GM04503 (cell line): Measurements from ENCODE around the gene PARP8.
"Not testable (repeated sequence)": the region's sequence is repeated elsewhere in the genome, so short reads cannot be mapped to it uniquely, and the experiment has no call there.

Source experiments
- DNase-seq: peaks from one replicate; pipeline ENCODE4 v3.0.0-alpha.2; 2012; ENCODE audit warnings: low read depth

PARP8 gene

GRCh38 chr5:50666261-50667022 is at the start of gene PARP8:
Gene PARP8, plus strand, starts transcription at chr5:50666637. Its CDS starts 459 bp downstream, at chr5:50667096.
- no peak for DNase-seq

DNA sequence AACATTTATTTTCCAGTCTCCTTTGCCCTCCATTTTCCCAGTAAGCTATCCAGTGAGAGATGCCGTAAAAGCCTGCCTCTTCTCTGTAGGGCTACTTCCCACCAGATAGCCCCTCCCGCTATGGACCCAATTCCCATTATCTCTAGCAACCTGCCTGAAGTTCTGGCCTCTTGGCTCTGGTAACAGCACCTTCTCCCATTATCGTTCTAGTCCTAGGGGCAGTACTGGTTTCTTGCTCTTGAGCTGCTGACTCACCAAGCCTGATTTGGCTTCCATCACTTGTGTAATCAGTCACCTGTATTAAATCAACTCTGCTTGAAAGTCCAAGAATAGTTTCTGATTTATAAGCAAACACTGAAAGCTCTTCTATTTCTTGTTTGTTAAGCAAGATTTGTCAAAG is 42.8 kb upstream of the PARP8 start:
- DNase-seq, result no peak

GRCh38 chr5:50634866-50635265 is 31.6 kb upstream of the PARP8 start:
- not testable (repeated sequence) for DNase-seq

DNA sequence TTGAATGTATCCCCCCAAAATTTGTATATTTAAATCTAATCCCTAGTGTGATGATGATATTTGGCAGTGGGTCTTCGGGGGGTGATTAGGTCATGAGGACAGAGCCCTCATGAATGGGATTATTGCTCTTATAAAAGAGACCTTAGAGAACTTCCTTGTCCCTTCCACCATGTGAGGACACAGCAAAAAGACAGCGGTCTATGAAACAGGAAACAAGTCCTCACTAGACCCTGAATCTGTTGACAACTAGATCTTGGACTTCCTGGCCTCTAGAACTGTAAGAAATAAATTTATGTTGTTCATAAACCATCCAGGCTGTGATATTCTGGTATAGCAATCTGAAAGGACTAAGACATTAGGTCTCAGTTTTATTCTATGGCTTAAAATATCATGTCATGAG is 28.9 kb upstream of the PARP8 start:
- DNase-seq, result not testable (repeated sequence)

- no peak for DNase-seq
Measured at GRCh38 chr5:50646591-50646990, 19.8 kb upstream of the PARP8 start.

GRCh38 chr5:50647726-50648125 is 18.7 kb upstream of the PARP8 start:
- DNase-seq, result no peak

DNA sequence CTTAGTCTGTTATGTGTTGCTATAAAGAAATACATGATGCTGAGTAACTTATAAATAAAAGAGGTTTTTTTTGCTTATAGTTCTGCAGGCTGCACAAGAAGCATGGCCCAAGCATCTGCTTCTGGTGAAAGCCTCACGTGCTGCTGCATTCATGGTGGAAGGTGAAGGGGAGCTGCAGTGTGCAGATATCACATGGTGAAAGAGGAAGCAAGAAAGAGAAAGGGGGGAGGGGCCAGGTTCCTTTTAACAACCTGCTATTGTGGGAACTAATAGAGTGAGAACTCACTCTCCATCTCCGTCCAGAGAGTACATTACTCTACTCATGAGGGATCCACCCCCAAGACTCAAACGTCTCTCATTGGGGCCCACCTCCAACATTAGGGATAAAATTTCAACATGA is 12.5 kb upstream of the PARP8 start:
- no peak for DNase-seq

DNA sequence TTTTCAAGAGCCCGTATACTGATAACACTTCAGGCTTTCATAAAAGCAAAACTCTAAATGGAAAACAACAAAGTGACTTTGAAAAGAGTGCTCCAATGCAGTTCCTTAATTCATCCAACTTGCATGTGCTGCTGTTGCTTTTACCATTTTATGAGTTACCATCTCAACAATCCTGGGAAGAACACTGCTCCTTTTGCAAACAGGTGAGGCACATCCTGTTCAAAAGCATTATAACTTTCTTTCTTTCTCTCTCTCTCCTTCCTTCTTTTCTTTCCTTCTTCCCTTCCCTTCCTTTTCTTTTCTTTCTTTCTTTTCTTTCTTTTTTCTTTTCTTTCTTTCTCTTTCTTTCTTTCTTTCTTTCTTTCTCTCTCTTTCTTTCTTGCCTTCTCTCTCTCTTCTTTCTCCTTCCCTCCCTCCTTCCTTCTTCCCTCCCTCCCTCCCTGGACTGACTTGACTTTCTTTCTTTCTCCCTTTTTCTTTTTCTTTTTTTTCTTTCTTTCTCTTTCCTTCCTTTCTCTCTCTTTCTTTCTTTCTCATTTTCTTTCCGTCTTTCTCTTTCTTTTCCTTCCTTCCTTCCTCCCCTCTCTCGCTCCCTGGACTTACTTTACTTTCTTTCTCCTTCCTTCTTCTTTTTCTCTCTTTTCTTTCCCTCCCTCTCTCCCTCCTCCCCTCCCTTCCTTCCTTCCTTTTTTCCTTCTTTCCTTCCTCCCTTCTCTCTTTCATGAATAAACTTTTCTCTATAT is 11.2 kb upstream of the PARP8 start:
- DNase-seq, result no peak

GRCh38 chr5:50655810-50656205 is 10.6 kb upstream of the PARP8 start:
- no peak for DNase-seq

DNA sequence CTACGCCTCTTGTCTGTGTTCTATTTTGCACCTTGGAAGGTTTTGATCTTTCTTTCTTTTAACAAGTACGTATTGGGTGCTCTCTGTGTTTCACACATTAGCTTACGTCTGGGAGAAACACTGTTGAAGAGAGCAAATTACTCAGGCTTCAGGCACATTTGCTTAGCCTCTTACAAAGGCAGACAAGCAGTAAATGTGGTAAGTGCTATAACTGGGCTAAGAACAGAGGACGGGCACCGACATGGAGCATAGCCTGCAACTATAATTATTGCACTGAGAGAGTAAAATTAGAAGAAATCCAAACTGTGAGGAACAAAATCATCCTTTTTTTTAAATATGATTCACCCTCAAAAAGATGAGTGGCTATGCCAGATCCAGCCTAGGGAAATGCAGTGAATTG is 9.4 kb upstream of the PARP8 start:
- no peak for DNase-seq

DNA sequence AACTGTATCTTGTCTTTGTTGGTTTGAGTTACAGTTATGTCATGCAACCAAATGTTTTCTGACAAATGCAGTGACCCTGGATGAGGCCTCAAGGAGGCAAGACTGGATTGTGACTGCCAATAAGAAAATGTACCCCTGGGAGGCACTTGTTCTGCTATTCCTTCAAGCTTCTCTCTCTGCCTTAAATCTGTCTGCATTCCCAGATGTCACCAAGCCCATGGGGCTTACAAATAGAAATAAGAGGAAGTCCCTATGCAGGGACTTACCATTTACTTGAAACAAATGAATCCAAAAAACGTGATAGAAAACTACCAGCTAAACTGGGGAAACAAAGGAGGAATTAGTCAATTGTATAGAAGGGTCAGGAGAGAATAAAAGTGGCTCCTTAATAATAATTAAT is 8.2 kb upstream of the PARP8 start:
- no peak for DNase-seq

DNA sequence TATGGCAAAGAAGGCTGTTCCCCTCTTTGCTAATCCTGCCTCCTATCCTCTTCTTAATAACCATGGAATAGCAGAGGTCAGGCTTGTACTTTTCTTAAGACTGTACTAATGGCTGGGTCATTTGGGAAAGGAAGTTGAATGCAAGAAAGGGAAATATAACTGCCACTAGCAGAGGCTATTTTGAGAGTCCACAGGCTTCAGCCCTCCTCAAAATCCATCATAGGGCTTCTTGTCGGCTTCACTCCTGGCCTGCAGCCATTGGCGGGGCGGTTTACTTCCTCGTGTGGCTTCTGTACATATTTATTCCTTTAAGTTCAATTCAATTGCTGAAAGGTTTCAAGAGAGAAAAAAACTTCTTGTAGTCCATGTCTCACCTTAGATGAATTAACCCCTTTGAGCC is 2.8 kb upstream of the PARP8 start:
- DNase-seq, result no peak

DNA sequence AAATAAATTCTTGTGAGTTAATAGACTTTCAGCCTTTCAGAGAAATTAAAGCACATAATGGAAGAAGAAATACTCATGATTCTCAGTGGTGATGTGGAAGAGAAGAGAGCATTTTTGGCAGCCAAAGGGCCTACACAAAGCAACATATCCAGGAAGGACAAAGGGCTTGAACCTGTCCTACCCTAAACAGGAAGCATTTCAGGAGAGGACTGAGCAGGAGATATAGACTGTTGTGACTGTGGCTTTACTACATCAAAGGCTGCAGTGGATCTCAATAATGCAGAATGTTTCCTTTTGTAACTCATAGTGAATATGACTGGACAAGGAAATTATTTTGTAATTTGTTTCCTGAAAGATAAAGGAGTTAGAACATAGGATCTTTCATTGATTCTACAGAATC is 1.3 kb upstream of the PARP8 start:
- no peak for DNase-seq

- DNase-seq, result not testable (repeated sequence)
Measured at GRCh38 chr5:50665761-50666202, 655 bp upstream of the PARP8 start.

DNA sequence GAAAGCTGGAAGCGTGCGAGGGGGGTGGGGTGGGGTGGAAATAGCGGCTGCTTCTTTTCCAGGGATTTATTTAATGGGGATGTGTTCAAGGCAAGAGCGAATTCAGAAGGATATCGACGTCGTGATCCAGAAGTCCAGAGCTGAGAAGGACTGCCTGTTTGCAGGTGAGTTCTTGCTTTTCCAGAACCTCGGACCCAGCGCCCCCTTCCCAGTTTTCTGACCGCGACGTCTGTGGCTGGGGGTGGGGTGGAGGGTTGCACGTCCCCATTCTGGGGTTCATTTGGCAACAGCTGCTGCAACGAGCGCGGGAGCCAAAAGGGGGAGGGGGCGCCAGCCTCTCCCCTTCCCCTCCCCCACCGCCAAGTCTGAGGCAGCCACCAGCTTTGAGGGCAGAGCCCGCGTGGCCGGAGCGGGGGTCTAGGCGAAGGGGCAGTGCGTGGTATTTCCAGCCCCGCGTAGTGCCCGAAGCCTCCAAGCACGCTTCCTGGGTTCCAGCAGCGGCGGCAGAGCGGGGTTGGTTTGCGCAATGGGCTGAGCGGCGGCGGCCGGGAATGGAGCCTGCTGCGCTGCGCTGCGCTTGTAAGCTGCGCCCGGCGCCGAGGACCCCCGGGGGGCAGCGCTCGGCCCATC is 701 bp downstream of the PARP8 start:
- no peak for DNase-seq

- no peak for DNase-seq
Measured at GRCh38 chr5:50667653-50668595, 1.5 kb downstream of the PARP8 start.

DNA sequence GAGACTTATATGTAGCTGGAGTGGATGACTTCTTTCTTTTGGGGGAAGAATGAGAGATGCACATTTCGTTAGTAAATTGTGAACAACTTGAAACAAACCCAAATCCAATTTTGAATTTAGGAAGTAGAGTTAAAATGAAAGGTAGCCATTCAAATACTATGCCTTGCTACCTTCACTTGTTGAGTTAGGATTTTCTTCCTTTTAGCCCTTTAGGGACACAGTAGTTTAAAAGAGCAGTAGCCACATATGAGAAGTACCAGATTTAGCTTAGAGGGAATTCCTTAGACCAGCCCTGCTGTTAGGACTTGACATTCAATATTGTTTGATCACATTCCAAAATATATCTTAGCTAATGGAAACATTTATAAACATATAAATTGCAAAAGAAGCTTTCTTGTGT is 2.2 kb downstream of the PARP8 start:
- not testable (repeated sequence) for DNase-seq

DNA sequence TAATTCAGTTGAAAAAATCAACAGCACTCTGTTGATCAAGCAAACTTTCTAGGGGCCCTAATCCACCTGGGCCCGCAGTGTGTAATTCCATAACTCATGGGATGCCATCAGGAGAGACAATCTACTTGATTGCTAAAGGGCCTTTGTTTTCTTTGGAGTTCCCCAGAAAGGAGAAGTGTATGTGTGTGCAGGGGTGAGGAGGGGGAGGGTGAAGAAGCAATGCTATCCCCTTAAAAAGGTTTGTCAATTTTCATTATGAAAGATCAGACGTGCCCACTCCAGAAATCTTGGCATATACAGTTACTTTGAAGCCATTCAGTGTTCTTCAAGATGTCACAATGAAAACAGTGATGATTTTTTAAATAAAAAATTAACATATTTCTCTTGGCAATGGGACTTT is 6.2 kb downstream of the PARP8 start:
- DNase-seq, result no peak

GRCh38 chr5:50673444-50673843 is 7.0 kb downstream of the PARP8 start:
- not testable (repeated sequence) for DNase-seq

GRCh38 chr5:50675385-50675784 is 8.9 kb downstream of the PARP8 start:
- no peak for DNase-seq

DNA sequence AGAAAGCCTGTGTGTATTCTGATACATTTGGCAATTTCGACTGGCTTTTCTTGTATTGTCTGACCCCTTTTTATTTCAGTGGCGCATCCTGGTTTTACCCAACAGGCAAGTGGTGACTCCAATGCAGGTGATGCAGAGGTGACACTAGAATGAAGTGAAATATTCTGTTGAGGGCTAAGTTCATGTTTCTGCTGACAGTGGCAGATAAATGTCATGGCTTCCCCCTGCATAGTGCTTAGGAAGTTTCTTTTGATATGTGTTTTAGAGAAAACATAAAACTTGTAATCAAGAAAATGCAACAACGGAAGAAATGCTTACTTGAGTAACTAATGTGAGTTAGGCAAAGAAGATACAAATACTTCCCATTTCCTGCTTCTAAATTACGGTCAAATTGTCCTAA is 13.1 kb downstream of the PARP8 start:
- DNase-seq, result not testable (repeated sequence)

DNA sequence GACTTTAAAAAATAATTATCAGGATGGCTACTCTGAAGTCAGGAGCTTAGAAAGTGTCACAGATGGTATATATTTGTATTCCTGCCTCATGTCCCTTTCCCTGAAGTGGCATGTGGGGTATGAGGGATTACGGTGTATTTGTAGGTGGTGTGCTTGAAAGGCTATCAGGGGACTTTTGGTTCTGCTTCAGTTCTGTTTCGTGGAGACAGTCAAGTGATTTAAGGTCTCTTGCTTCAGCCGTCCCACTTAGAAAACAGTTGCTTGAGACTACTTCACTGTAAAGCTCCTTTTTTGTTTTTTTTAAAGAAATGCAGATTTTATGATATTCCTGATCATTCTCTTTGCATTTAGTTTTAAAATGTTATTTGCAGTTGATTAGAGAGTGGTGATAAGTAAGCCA is 18.3 kb downstream of the PARP8 start:
- no peak for DNase-seq
